Activated naive CD8-positive, alpha-beta T cell treated with anti-CD3 and anti-CD28 coated beads for 36 hours (primary cell): ENCODE results near the gene LACTB. TPM values are rescaled to one million over a fixed set of nuclear protein-coding genes. Genes with fewer than 3 reads are reported as not detected.
"Not testable (repeated sequence)": the region's sequence is repeated elsewhere in the genome, so short reads cannot be mapped to it uniquely, and the experiment has no call there.

Experiments
- DNase-seq: peaks from one replicate; pipeline ENCODE4 v3.0.0; 2021
- H3K27ac Mint-ChIP-seq: one replicate; pipeline ENCODE4 v1.8.0; 2022; ENCODE audit warnings: mild to moderate bottlenecking, moderate library complexity, mixed read lengths
- H3K27me3 Mint-ChIP-seq: one replicate; pipeline ENCODE4 v1.8.0; 2022; ENCODE audit warnings: mild to moderate bottlenecking, mixed read lengths
- H3K36me3 Mint-ChIP-seq: one replicate; pipeline ENCODE4 v1.8.0; 2021; ENCODE audit warnings: mild to moderate bottlenecking, mixed read lengths
- H3K4me1 Mint-ChIP-seq: one replicate; pipeline ENCODE4 v1.8.0; 2021; ENCODE audit warnings: mixed read lengths
- H3K4me3 Mint-ChIP-seq: one replicate; pipeline ENCODE4 v1.8.0; 2022; ENCODE audit warnings: mild to moderate bottlenecking, moderate library complexity, mixed read lengths
- H3K9me3 Mint-ChIP-seq: one replicate; pipeline ENCODE4 v1.8.0; 2022; ENCODE audit warnings: mixed read lengths
- total RNA-seq, 2 experiments: library from RNA; stranded (reverse); gene quantifications; one replicate each; pipeline ENCODE4 v1.2.3, GENCODE V29; 2021

LACTB gene
- total RNA-seq, 2 experiments from 2014 or later, result 23.2 to 23.5 TPM

DNA sequence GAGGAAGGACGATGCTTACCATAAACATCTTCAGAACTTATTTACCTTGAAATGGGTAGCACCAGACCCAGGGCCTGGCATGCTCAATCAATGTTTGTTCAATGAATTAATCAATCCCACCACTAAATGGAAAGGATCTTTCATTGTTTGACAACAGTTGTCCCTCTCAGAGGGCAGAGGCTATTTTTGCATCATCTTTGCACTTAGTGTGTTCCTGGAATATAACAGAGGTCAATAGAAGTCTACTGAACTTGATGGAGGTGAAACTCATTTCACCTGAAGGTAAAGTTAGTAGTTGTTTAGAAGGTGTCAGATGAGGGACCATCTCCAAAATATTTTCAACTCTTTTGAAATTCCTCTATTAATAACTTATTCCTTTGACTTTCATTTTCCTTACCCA is 36.9 kb upstream of the LACTB start:
- DNase-seq, result no peak
- no peaks in the 10 kb centered on the region for H3K9me3 Mint-ChIP-seq
- no peaks in the 10 kb centered on the region for H3K36me3 Mint-ChIP-seq
- no peak overlapping the region for H3K27ac Mint-ChIP-seq
- no peaks in the 10 kb centered on the region for H3K4me1 Mint-ChIP-seq
- H3K4me3 Mint-ChIP-seq, result no peak overlapping the region
- peaks cover 4% of the 10 kb centered on the region for H3K27me3 Mint-ChIP-seq

GRCh38 chr15:63085289-63085688 is 36.4 kb upstream of the LACTB start:
- Mint-ChIP-seq H3K4me1 (no peaks in the 10 kb centered on the region), H3K27me3 (peaks cover 4% of the 10 kb centered on the region), H3K27ac (no peak overlapping the region), H3K4me3 (no peak overlapping the region), H3K36me3 (no peaks in the 10 kb centered on the region), H3K9me3 (no peaks in the 10 kb centered on the region)
- DNase-seq, result no peak

- Mint-ChIP-seq H3K4me3 (no peak overlapping the region), H3K4me1 (no peaks in the 10 kb centered on the region), H3K27me3 (peaks cover 4% of the 10 kb centered on the region), H3K27ac (no peak overlapping the region), H3K36me3 (no peaks in the 10 kb centered on the region), H3K9me3 (no peaks in the 10 kb centered on the region)
- no peak for DNase-seq
These were observed 35.4 kb upstream of the LACTB start for GRCh38 chr15:63086271-63086670.

- Mint-ChIP-seq H3K9me3 (no peaks in the 10 kb centered on the region), H3K4me1 (no peaks in the 10 kb centered on the region), H3K27me3 (no peaks in the 10 kb centered on the region), H3K36me3 (no peaks in the 10 kb centered on the region), H3K27ac (no peak overlapping the region), H3K4me3 (no peak overlapping the region)
- no peak for DNase-seq
These were observed 34.7 kb upstream of the LACTB start for GRCh38 chr15:63086947-63087346.

- H3K4me3 Mint-ChIP-seq, result no peak overlapping the region
- no peaks in the 10 kb centered on the region for H3K36me3 Mint-ChIP-seq
- H3K4me1 Mint-ChIP-seq, result peaks cover 3% of the 10 kb centered on the region
- DNase-seq, result no peak
- H3K9me3 Mint-ChIP-seq, result no peaks in the 10 kb centered on the region
- H3K27ac Mint-ChIP-seq, result no peak overlapping the region
- H3K27me3 Mint-ChIP-seq, result no peaks in the 10 kb centered on the region
These were observed 33.0 kb upstream of the LACTB start for GRCh38 chr15:63088533-63089245.

- no peak for DNase-seq
- H3K36me3 Mint-ChIP-seq, result no peaks in the 10 kb centered on the region
- no peak overlapping the region for H3K4me3 Mint-ChIP-seq
- H3K27ac Mint-ChIP-seq, result no peak overlapping the region
- H3K9me3 Mint-ChIP-seq, result no peaks in the 10 kb centered on the region
- H3K4me1 Mint-ChIP-seq, result peaks cover 3% of the 10 kb centered on the region
- H3K27me3 Mint-ChIP-seq, result no peaks in the 10 kb centered on the region
These were observed 32.2 kb upstream of the LACTB start for GRCh38 chr15:63089260-63090043.

- no peaks in the 10 kb centered on the region for H3K9me3 Mint-ChIP-seq
These were observed 31.2 kb upstream of the LACTB start for GRCh38 chr15:63090472-63090871.

DNA sequence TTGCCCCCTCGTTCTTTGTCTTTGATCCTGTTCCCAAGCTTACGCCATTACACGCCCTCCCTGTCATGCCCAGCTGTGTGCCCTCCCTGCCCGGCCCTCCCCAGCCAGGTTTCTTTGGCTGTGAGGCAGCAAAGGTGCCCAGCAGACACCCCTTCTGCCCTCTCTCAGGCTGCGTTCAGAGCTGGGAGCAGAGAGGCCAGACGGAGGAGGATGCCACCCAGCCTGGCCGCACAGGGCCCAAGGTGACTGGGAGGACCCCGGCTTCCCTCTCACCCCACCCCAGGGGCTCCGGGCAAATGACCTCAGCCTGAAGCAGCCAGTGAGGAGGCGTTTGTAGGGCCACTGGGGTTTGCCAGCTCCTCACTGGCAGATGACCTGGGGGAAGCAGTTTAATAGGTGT is 30.8 kb upstream of the LACTB start:
- H3K36me3 Mint-ChIP-seq, result no peaks in the 10 kb centered on the region
- no peak overlapping the region for H3K4me3 Mint-ChIP-seq
- H3K4me1 Mint-ChIP-seq, result peaks cover 3% of the 10 kb centered on the region
- no peaks in the 10 kb centered on the region for H3K27me3 Mint-ChIP-seq
- no peaks in the 10 kb centered on the region for H3K9me3 Mint-ChIP-seq
- DNase-seq, result no peak
- no peak overlapping the region for H3K27ac Mint-ChIP-seq

More at GRCh38 chr15:63090472-63090871, 31.2 kb upstream of the LACTB start:
- Mint-ChIP-seq H3K4me1 (peaks cover 3% of the 10 kb centered on the region), H3K4me3 (no peak overlapping the region), H3K27me3 (no peaks in the 10 kb centered on the region), H3K36me3 (no peaks in the 10 kb centered on the region), H3K27ac (no peak overlapping the region)
- no peak for DNase-seq

DNA sequence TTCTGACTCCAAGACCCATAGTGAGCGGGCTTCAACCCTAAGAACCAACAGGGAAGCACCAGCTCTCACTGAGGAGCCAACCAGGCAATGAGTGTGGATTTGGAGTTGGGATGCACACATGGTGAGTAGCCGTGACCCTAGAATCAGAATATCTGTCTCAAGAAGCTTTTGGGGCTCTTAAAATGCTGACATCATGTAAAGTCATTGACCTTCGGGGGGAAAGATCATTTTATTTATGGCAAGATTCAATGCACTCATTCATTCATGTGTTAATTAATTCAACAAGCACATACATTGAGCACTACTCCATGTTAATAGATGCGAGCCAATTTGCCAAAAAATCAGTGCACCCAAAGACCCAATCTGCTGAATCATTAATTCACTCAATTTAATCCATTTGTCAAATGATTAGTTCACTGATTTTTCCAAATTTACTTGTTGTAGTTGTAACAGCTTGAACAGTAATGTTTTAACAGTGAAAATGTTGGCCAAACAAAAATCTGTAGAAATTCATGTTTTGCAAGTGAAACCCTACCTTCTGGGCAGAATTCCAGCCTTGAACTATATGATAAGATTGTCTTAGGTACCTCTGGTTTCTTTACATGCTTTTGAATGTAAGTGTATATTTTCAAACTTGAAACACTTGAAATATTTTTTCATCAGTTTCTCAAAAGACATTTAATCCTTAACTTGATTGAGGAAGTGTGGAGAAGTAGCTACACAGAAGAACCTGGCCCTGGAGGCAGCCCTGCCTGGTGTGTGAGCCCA is 29.8 kb upstream of the LACTB start:
- peaks cover 3% of the 10 kb centered on the region for H3K4me1 Mint-ChIP-seq
- H3K27me3 Mint-ChIP-seq, result no peaks in the 10 kb centered on the region
- no peaks in the 10 kb centered on the region for H3K9me3 Mint-ChIP-seq
- no peak overlapping the region for H3K4me3 Mint-ChIP-seq
- no peak for DNase-seq
- no peaks in the 10 kb centered on the region for H3K36me3 Mint-ChIP-seq
- H3K27ac Mint-ChIP-seq, result no peak overlapping the region

- H3K27ac Mint-ChIP-seq, result no peak overlapping the region
- H3K27me3 Mint-ChIP-seq, result no peaks in the 10 kb centered on the region
- H3K36me3 Mint-ChIP-seq, result no peaks in the 10 kb centered on the region
- no peaks in the 10 kb centered on the region for H3K9me3 Mint-ChIP-seq
- H3K4me1 Mint-ChIP-seq, result peaks cover 7% of the 10 kb centered on the region
- DNase-seq, result peak; percentile 62
- no peak overlapping the region for H3K4me3 Mint-ChIP-seq
These were observed 28.0 kb upstream of the LACTB start for GRCh38 chr15:63093486-63094205.

GRCh38 chr15:63094495-63094931 is 27.1 kb upstream of the LACTB start:
- no peaks in the 10 kb centered on the region for H3K27me3 Mint-ChIP-seq
- H3K36me3 Mint-ChIP-seq, result no peaks in the 10 kb centered on the region
- no peak overlapping the region for H3K4me3 Mint-ChIP-seq
- no peaks in the 10 kb centered on the region for H3K9me3 Mint-ChIP-seq
- peaks cover 7% of the 10 kb centered on the region for H3K4me1 Mint-ChIP-seq
- no peak for DNase-seq
- H3K27ac Mint-ChIP-seq, result no peak overlapping the region

GRCh38 chr15:63096178-63096577 is 25.5 kb upstream of the LACTB start:
- H3K27me3 Mint-ChIP-seq, result no peaks in the 10 kb centered on the region

GRCh38 chr15:63098901-63099300 is 22.8 kb upstream of the LACTB start:
- not testable (repeated sequence) for H3K9me3 Mint-ChIP-seq, H3K36me3 Mint-ChIP-seq, H3K27ac Mint-ChIP-seq, H3K4me1 Mint-ChIP-seq, H3K27me3 Mint-ChIP-seq, H3K4me3 Mint-ChIP-seq, DNase-seq

More at GRCh38 chr15:63096178-63096577, 25.5 kb upstream of the LACTB start:
- H3K4me1 Mint-ChIP-seq, result peaks cover 7% of the 10 kb centered on the region
- DNase-seq, result no peak
- H3K4me3 Mint-ChIP-seq, result no peak overlapping the region
- no peaks in the 10 kb centered on the region for H3K36me3 Mint-ChIP-seq
- no peaks in the 10 kb centered on the region for H3K9me3 Mint-ChIP-seq
- no peak overlapping the region for H3K27ac Mint-ChIP-seq

DNA sequence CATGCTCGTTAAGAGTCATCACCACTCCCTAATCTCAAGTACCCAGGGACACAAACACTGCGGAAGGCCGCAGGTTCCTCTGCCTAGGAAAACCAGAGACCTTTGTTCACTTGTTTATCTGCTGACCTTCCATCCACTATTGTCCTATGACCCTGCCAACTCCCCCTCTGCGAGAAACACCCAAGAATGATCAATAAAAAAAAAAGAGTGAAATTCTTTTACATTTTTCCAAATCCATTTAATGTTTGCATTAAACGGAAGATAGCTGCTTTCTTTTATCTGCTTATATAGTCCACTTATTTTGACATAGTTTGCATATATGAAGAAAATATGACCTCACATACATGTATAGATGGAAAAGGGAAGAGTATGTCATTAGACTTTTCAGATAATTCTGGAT is 22.1 kb upstream of the LACTB start:
- H3K4me3 Mint-ChIP-seq, H3K9me3 Mint-ChIP-seq, DNase-seq, H3K27me3 Mint-ChIP-seq, H3K27ac Mint-ChIP-seq, H3K4me1 Mint-ChIP-seq, H3K36me3 Mint-ChIP-seq: not testable (repeated sequence)

GRCh38 chr15:63103416-63103815 is 18.2 kb upstream of the LACTB start:
- no peaks in the 10 kb centered on the region for H3K4me1 Mint-ChIP-seq
- no peaks in the 10 kb centered on the region for H3K9me3 Mint-ChIP-seq
- H3K36me3 Mint-ChIP-seq, result no peaks in the 10 kb centered on the region
- no peak for DNase-seq
- no peak overlapping the region for H3K27ac Mint-ChIP-seq
- H3K4me3 Mint-ChIP-seq, result no peak overlapping the region
- H3K27me3 Mint-ChIP-seq, result peaks cover 15% of the 10 kb centered on the region
